Sigmoid colon (tissue), 4 donors: Measurements from ENCODE around the gene KCNB1.

Experiments
- CTCF ChIP-seq, 4 experiments: fragments of 450-650 bp in 3 of 4; fragments of 200-600 bp in 1 of 4; IDR thresholded peaks; one replicate each; pipeline ENCODE4 v1.5.1; 2016 to 2019; ENCODE audit warnings: antibody characterized with exemption in 4 of 4, mild to moderate bottlenecking in 3 of 4, moderate library complexity in 2 of 4
- EP300 ChIP-seq, 4 donors: sonication (generic); formaldehyde crosslinking; IDR thresholded peaks; one replicate each; pipeline ENCODE4 v1.6.1; 2017; ENCODE audit warnings: antibody characterized with exemption in 4 of 4
- POLR2A ChIP-seq, 2 donors: fragments of 450-650 bp; IDR thresholded peaks; one replicate each; pipeline ENCODE4 v1.6.1; 2016; ENCODE audit warnings: antibody characterized with exemption in 2 of 2, mild to moderate bottlenecking in 2 of 2, moderate library complexity in 2 of 2

DNA sequence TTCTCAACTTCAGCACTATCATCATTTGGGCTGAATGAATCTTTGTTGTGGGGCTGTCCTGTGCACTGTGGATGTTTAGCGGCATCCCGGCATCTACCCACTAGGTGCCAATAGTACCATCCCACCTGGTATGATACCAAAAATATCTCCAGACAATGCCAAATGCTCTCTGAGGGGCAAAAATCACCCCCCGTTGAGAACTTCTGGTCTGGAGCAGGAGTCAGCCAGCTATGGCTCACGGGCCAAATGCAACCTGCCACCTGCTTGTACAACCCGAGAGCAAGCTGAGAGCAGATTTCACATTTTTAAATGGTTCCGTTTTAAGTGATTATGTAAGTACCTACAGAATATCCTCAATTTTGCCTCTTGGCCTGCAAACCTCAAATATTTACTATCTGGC lies 26.8 kb downstream of the KCNB1 start:
- TF ChIP-seq EP300 (IDR thresholded peaks at IDR 0.05), result no peak
- no peak for TF ChIP-seq CTCF (IDR thresholded peaks at IDR 0.05)
- TF ChIP-seq POLR2A (IDR thresholded peaks at IDR 0.05), result no peak
